NCI-H460 (cell line): ENCODE results near the gene GPHN. TPM values are rescaled to one million over a fixed set of nuclear protein-coding genes. Genes with fewer than 3 reads are reported as not detected.

Experiments
- DNase-seq: peaks from one replicate; pipeline ENCODE4 v3.0.0-alpha.2; 2016; ENCODE audit warnings: low read depth; ENCODE audit errors: extremely low read depth
- total RNA-seq: library from RNA; depleted of rRNA; stranded (reverse); fragments of >200 nt; shearing (Covaris generic); gene quantifications from 2 replicates; pipeline ENCODE4 v1.2.3, GENCODE V29; 2014

Gene GPHN
- total RNA-seq, 1 experiment from 2014 or later: 17.5 TPM

DNA sequence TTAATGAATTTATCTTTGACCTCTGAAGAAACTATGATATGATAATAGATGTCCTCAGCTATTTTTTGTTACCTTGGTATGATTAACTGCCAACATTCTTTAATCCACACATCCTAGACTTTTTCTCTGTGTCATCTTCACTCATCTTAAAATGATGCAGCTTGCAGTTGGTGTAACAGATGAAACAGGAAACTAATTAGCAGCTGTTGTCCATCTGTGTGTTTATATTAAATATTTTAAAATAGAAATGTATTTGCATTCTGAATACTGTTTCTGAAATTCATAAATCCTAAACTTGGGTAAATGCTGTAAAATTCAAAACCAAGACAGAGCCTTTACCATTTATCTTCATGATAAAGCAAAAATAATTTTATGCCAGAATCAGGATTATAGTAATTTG is 625.2 kb downstream of the GPHN start:
- DNase-seq: no peak

DNA sequence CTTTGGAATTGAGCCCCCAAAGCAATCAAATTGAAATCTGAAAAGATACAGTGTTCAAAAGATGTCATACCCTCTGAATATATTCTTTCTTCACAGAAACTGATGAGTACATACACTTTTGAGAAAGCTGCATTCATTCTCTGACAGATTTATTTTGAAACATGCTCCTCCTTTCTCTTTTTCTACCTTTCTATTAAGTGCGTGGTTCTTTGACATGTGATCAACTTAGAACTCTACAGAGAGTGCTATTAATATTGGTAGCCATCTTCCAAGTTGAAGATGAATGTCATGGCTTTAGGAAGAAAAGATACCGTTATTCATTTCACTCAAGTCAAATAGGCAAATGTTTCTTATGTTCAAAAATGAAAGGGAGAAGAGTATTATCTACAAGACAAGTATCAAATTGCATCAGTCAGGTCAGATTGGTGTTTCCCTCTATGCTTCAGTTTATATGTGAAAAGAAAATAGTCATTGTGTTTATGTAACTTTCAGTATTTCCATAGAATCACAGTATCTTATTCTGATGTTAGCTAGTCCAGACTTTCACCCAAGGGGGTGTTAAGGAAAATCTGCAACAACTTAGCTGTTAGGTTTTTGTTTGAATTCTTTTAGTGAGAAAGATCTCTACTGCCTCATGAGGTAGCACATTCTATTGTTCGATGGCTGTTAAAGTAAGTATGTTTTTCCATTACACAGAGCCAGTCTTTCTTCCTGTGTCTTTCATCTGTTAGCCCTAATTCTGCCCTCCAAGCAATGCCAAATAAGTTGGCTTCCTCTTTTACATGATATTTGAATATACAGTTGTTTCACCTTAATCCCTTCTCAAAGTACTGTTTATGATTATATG is 625.9 kb downstream of the GPHN start:
- DNase-seq: no peak

DNA sequence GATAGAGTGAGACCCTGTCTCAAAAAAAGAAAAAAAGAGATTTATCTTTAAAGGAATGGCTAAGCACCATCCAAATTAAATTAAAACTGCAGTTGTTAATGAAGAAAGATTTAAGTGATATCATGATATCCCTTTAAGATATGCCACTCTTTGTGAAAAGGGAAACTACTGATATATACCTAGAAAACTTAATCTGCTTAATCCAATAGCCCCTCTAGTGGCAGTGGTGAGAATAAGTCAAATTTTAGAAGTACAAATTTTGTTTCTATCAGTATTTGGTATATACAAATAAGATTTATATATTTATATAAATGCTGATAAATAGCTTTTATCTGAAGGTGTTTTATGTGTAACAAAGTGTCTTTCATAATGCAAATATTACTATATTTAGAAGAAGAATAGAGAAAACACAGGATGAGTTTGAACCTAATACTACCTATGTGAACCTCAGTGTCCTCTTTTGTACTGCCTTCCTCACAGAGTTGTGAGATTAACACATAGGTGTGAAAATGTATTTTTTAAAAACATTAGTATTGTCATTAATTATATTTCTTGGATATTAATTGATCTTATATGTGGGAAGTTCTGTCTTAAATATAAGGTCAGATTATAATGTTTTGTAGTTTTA is 629.9 kb downstream of the GPHN start:
- peak; percentile 5 for DNase-seq

DNA sequence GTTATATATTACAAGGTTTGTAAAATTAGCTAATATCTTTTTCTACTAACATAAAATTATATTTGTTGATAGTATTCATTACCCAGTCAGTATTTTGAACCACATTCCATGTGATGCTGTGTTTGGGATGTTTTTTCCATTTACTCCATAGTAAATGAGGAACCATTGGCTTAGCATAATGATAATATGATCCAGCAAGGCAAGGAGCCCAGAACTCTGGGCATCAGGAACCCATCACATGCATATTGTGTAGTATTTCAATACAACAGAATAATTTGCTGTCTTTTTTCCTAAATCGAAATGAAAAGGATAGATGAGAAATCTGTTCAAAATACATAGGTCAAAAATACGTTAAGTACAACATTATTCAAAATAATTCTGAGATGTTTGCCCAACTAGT is 632.6 kb downstream of the GPHN start:
- no peak for DNase-seq

DNA sequence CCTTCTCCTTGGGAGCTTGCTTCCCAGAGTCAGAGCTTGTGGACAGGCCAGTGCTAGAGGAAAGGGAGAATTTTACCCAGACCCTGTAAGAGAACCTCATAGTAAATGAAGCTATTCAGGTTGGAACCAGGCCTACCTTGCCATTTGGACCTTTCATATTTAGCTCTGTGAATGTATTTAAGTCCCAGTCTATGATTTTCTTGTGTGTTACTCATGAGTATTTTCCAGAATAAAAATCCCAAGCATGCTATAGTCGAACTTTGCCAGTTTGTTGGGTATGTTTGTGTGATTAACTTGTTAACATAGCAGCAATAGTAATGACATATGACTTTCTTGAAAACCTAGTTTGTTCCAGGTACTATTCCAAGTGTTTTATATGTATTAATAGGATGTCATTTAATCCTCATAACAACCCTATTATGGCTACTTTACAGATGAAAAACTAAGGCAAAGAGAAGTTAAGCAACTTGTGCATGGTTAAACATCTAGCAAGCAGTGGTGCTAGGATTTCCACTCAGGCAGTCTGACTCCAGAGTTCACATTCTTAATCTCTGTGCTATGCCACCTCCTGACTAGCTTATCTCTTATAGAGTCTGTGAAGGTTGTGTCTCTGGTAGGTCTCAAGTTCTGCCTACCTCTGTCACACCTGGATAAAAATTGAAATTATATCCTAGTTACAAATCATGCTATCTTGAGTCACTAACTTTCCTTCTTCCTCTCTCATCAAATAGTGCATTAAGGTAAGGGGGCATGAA is 633.4 kb downstream of the GPHN start:
- DNase-seq: no peak

DNA sequence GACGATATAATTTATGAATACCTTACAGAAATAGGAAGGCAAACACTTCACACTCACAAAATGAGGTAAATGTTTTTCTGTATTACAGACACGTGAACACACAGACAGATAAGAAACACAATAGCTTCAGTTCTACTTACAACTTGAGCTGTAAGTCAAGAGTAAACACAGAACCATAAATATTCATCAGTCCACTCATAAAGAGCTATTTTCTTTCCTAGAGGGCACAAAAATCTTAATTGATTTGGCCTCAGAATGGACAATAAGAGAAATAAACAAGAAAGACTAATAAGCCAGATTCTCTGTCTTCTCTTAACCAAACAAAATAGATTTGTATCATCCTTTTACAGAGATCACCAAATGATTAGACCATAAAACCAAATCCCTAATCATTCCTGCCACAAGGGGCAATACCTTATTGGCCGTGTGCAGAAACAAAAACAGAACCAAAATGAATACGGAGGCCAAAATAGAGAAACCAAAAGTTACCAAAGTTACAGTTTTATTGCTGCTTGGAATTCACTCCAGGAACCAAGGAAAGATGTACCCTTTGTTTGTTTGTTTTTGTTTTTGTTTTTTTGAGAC is 643.2 kb downstream of the GPHN start:
- no peak for DNase-seq

DNA sequence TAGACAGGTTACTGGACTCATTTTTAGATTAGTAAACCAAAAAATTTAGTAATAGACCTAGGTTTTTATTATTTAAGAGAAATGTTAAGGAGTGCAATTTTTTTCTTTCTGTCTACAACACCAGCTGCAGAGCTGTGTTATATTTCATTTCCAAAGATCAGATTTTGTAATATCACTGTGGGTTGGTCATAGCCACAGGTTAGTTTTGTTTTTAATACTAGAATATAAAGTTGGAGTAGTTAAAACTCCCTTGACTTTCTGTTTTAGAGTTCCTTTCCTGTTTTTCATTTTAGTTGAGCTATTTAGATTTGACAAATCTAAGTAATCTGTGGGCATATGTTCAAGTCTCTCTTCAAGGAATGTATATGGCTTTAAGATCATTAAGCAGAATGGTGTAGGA is 650.6 kb downstream of the GPHN start:
- DNase-seq: no peak

DNA sequence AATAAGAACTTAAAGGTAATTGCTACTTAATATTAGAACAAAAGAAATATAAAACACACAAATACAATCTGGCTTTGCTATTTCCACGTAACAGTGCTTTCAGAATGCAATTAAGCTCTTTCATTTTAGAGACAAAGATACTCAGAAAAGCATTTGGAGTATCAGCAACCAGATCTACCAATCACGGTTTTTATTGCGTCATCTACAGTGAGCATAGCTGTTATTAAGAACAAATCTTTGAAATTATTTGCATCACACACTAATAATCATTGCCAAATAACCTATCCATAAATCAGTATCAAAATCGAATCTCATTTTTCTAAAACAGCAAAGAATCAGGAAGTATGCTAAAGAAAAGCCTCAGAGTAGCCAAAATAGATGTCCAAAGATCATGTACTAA is 654.4 kb downstream of the GPHN start:
- no peak for DNase-seq

DNA sequence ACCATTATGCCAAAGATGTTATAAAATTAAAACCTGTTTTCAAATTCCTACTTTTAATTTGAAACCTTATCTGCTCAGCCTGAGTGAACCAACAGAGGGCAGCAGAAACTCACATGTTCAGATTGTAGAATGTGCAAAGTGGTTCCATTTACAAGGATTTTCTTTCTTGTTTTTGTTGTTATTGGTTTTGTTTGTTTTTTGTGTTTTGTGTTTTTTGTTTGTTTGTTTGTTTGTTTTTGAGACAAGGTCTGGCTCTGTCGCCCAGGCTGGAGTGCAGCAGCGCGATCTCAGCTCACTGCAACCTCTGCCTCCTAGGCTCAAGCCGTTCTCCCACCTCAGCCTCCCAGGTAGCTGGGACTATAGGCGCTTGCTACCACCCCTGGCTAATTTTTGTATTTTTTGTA is 658.5 kb downstream of the GPHN start:
- peak; percentile 48 for DNase-seq

DNA sequence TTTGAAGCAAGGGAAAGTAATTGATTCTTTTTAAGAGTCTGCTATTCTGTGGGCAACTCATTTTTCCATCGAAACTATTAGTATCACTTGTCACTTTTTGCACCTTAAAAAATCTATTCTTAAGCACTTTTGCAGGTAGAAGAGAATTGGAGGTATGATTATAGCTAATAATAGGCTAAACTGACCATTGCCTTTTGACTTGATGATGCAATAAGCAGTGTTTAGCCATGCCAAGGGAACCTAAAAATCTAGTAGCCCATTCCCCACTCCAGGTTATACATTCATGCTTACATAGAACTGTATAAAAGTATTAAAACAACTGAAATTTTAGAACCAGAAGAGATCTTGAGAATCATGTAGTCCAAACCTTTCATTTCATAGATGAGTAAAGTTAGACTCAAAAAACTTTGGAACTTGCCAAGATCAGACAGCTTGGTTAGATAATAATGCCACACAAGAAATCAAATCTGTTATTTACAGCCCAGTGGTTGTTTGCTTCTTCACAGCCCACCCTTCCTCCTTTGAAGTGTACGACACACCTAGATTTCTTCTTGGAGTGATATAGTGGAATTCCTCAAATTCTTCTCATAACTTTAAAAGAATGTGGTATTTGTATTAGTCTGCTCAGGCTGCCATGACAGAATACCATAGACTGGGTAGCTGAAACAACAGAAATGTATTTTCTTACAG is 659.6 kb downstream of the GPHN start:
- no peak for DNase-seq

DNA sequence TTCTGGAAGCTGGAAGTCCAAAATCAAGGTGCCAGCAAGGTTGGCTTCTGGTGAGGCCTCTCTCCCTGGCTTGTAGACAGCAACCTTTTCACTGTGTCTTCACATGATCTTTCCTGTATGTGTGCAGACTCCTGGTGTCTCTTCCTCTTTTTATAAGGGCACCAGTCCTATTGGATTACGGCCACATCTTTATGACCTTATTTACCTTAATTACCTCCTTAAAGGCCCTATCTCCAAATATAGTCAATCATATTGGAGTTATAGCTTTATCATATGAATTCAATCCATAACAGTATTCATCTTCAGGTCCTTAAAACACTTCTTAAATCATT is 660.1 kb downstream of the GPHN start:
- DNase-seq: no peak

DNA sequence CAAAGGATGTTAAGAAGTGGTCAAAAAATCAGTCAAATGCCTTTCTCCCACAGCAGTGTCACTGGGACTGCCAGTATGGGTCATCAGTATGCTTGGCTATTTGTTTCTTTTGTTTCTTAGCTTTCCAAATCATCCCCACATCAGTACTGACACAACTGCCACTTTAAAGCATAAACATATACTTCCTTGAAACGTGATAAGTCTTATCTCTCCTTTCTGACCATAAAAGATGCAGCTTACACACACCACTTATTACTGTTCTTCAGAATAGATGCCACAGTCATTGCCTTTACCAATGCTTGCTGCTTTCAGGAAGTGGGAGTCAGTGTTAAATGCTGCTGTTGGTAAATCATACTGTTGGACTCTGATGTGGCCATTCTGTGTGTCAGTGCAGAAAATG is 662.7 kb downstream of the GPHN start:
- no peak for DNase-seq

DNA sequence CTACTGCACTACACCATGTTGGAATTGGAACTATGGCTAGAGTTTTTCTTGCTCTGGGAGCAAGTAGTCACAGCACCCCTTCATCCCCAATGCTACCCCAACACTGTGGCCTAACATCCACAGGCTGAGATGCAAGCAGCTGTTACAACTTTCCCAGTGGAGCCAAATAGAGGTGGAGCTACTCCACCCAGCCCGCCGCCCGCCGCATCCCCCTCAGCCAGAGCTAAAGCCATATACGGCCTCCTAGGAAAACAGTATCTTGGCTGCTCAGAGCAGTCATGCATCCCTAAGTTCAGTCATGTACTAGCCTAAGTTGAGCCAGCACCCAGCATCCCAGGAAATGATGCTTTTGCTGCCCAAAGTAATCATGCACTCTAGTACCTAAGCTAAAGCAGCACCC is 664.1 kb downstream of the GPHN start:
- no peak for DNase-seq

DNA sequence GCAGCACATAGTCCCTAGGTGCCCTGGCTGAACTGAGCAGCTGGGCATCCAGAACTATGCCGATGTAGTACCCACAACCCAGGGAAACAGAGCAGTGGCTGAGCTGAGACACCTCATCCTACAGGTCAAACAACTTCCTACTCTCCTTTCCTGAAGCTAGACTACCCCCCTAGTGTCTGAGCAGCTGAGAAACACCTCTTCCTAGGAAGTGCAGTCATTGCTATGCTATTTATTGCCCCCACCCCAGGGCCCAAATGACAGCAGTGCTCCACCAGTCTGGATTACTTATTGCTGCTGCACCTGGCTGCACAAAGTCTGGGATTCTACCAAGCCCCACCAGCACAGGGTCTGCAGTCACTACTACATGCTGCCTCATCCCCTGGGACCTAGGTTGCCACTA is 664.6 kb downstream of the GPHN start:
- DNase-seq: no peak

DNA sequence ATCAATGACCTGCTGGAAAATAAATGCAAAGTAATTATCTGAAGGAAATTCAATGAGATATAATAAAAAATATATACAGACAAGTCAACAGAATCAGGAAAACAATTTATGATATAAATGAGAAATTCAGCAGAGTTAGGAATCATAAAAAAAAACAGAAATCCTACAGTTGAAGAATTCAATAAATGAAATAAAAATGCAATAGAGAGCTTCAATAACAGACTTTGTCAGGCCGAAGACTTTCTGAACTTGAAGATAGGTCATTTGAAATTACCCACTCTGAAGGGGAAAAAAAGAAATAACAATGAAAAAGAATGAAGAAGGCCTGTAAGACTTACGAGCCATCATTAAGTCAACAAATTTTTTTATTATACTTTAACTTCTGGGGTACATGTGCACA is 665.8 kb downstream of the GPHN start:
- DNase-seq: no peak

DNA sequence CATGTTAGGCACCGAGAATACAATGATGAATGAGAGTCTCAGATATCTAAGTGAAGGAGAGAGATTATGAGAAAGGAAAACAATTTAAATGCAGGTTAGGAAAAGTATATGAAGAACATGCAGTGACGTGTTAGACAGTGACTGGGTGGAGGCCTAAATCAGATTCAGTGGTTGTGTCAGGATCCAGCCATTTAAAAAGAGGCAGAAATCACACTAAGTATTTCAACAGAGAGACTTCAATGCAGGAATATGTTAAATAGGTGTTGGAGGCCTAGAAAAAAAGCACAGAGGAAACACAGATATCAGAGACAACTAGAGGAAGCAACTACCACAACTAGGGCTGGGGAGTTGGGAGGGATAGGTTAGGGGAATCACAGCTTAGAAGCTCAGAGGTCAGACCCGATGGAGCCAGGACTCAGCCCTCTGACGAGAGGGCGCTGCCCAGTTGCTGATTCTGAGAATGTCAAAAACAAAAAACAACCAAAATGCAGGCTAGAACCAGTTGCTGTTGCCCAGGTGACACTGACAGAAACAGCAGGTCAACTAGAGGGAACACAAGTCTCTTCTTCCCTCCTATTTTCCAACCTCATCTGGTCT is 678.3 kb downstream of the GPHN start:
- DNase-seq: no peak

DNA sequence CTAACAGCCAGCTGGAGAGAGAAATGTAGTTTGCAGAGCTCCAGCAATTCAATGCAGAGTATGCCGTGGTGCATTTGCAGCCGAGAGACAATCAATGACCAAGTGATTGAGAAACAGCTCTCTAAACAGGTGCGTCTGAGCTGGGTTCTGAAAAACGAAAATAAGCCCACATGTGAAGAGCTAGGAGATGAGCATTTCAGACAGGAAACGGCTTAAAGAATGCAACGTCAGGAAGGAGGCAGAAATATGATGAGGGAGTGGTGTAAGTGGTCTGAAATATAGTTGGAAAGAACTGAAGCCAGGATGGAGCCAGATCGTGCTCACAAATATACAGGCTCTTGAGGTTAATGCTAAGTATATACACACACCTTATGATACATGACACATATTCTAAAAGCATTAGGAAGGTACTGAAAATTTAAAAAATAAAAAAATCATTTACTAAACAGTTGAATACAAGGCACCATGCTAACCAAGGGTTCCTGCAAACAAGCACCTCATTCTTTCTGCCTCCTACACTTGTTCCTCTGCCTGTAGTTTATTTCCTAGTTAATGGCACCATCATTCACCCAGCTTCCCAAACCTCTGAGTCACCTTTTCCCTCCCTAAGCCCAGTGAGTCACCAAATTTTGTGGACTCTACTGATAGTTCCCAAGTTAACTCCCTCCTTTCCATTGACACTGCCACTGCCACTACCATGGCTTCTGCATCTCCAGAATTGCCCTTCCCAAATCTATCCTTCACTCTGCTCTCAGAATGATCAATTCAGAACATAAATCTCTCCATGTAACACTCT is 679.0 kb downstream of the GPHN start:
- DNase-seq: peak; percentile 16

DNA sequence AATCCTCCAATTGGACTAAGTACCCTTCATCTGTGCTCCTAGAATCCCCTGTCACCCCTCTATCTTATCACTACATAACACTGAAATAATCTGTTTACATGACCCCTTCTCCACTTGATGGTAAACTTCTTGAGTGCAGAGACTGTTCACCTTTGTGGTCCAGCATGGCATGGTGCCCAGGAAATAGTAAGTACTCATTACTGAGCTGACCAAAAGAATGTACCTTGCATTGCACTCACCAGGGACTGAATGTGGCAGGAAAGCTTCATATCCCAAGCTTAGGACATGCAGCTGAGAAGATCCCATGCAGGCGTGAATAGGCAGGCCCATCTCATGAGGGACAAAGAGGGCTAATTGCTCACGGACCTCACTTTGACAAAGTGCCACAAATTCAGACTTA is 679.9 kb downstream of the GPHN start:
- DNase-seq: no peak

DNA sequence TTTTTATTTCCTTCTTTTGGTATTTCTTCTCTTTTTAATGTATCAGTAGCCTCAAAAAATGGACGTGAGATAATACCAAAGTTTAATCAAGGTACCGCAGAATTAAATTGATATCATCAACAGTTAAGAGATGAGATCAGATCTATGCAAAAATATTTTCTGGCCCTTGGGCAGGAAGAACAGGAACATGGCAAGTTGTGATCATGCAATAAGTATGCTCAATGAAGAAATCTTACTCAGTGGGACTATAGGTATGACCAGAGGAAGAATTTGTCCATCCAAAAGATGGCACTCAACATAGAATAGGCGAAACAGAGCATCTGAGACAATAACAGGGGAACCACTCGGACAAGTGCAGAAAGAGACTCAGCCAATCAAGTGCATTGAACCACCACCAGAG is 680.4 kb downstream of the GPHN start:
- no peak for DNase-seq
